Mucosa of stomach (tissue), 1 donor: ENCODE measurements around the gene KRTAP20-1.

Source experiments
- H3K27me3 ChIP-seq: one replicate; pipeline ENCODE4 v1.7.0; 2013; ENCODE audit warnings: mild to moderate bottlenecking, low read length; ENCODE audit not compliant: control insufficient read depth, insufficient read depth
- H3K36me3 ChIP-seq: one replicate; pipeline ENCODE4 v1.7.0; 2013; ENCODE audit warnings: low read length; ENCODE audit not compliant: control insufficient read depth, insufficient read depth
- H3K4me1 ChIP-seq: one replicate; pipeline ENCODE4 v1.7.0; 2013; ENCODE audit warnings: mild to moderate bottlenecking, low read length; ENCODE audit not compliant: control insufficient read depth, insufficient read depth
- H3K4me3 ChIP-seq: one replicate; pipeline ENCODE4 v1.7.0; 2013; ENCODE audit warnings: low read length
- H3K9ac ChIP-seq: one replicate; pipeline ENCODE4 v1.7.0; 2013; ENCODE audit warnings: mild to moderate bottlenecking, low read length, moderate library complexity
- H3K9me3 ChIP-seq: one replicate; pipeline ENCODE4 v1.7.0; 2013; ENCODE audit warnings: mild to moderate bottlenecking, low read length, moderate library complexity; ENCODE audit not compliant: control insufficient read depth
- donor health status: Pancreatic carcinoma.

KRTAP20-1 gene, protein sequence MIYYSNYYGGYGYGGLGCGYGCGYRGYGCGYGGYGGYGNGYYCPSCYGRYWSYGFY

DNA sequence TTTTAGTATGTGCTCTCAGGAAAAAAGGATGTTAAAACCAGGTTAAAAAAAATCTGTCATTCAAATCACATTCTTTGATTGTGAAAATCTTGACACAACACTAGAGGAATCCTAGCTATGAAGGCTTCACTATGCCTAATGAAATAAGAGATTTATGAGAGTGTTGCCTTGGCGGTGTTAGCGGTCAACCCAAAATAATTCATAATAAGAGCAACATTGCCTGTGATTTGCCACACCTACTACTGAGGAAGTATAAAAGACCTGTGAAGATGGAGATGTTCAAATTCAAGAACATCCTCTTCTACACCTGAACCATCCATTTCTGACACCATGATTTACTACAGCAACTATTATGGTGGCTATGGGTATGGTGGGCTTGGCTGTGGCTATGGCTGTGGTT, at the start of gene KRTAP20-1:
Gene KRTAP20-1 (plus strand): TSS at position 301 of the 400 bp plus-strand sequence. CDS start 30 bp downstream, at position 331.
- Histone ChIP-seq H3K27me3 (no peaks in the 10 kb centered on the region), H3K4me3 (no peak within 1 kb of the TSS)

DNA sequence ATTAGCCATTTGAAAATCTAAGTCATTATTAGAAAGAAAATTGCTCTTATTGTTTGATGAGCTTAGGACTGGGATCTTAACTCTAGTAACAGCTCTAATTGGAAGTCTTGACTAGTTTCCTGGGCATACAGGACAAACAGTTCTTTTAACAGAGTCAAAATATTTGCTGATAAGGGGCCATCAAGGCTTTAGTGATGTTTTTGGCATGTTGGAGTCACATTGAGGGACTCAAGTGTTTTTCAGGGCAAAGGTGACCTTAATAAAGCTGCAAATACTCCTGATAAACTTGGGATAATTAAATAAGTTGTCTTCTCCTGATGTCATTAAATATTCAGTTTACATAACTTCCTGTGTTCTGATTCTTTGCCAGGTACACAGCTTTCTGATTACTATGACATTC, 48.6 kb upstream of the KRTAP20-1 start:
- H3K9ac ChIP-seq: no peak overlapping the region

More for the DNA sequence above, at the start of gene KRTAP20-1:
- Histone ChIP-seq H3K9ac (no peak within 1 kb of the TSS), H3K9me3 (no peaks in the 10 kb centered on the region), H3K4me1 (no peaks in the 10 kb centered on the region), H3K36me3 (no peaks in the 10 kb centered on the region)

DNA sequence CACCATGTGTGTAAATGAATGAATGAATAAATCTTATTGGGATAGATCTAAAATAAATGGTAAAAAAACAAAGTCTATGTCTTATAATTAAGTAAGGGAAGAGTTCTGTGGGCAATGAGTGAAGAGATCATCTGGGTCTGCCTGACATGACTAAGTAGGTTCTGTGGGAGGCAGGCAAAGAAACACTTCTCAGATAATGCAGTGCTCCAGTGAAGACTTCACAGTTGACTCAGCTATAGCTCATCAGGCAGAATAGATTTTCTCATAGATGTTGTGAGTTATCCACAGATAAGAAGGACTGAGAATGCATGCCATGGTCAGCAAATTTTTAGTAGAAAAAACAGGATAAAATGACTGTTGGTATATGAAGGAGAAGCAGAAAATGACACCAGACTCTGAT, 38.5 kb upstream of the KRTAP20-1 start:
- Histone ChIP-seq H3K4me1 (no peaks in the 10 kb centered on the region), H3K36me3 (no peaks in the 10 kb centered on the region), H3K27me3 (no peaks in the 10 kb centered on the region), H3K9me3 (no peaks in the 10 kb centered on the region), H3K9ac (no peak overlapping the region), H3K4me3 (no peak overlapping the region)

More for the DNA sequence above, 48.6 kb upstream of the KRTAP20-1 start:
- Histone ChIP-seq H3K4me3 (no peak overlapping the region), H3K9me3 (no peaks in the 10 kb centered on the region), H3K27me3 (no peaks in the 10 kb centered on the region), H3K36me3 (no peaks in the 10 kb centered on the region), H3K4me1 (no peaks in the 10 kb centered on the region)

DNA sequence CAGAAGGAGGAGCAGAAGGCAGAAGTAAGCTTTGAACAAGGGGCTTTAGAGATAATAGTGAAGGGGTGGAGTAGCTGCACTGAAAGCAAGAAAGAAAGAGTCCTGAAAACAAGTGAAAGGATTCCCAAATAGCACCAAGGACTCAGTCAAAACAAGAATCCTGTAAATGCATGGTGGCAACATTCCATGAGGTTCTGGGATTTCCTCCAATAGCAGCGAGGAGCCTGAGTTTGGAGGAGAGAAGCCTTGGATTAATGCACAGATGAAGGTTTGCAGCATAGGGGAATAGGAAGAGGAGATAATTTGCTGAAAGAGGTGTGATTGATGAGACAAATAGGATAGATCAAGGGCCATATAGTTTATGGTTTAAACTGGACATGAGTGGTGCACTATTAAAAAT, 36.9 kb upstream of the KRTAP20-1 start:
- H3K27me3 ChIP-seq: no peaks in the 10 kb centered on the region
- no peaks in the 10 kb centered on the region for H3K9me3 ChIP-seq
- H3K36me3 ChIP-seq: no peaks in the 10 kb centered on the region
- H3K9ac ChIP-seq: no peak overlapping the region
- H3K4me3 ChIP-seq: no peak overlapping the region
- H3K4me1 ChIP-seq: no peaks in the 10 kb centered on the region

DNA sequence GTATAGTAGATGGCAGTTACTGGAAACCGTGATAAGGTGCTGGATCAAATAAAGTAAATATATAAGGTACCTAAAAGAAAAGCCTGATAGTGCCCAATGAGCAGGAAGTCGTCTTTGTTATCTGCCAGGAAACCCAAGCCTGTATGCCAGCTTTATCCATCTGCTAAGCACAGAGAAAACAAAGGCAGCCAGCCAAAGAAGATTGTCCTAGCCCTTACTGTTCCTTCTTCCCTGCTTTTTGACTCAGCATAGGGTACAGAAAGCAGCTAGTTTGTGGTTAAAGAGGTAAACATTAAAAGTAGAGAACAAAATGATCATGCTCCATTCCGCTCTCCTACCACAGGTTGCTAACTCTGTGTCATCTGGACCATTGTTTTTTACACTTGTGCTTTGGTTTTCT, 36.1 kb upstream of the KRTAP20-1 start:
- no peak overlapping the region for H3K4me3 ChIP-seq
- H3K4me1 ChIP-seq: no peaks in the 10 kb centered on the region
- no peaks in the 10 kb centered on the region for H3K36me3 ChIP-seq
- no peaks in the 10 kb centered on the region for H3K27me3 ChIP-seq
- H3K9ac ChIP-seq: no peak overlapping the region
- H3K9me3 ChIP-seq: no peaks in the 10 kb centered on the region

DNA sequence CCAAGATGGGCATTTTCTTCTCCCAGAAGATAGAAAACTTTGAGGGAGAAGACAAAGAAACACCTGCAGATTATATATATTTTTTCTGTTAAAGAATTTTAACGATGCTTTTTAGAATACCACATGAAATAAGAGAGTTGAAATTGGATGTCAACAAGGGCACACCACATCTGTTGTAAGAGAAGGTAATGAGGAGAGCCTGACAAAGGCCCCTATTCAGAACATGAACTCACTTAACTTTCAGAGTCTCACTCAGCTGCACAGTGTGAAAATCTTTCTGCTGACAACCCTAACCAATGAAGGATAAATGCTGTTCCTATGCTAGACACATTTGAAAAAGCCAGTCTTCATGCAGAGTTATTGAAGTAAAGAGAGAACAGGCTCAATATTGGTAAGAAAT, 33.4 kb upstream of the KRTAP20-1 start:
- H3K4me1 ChIP-seq: no peaks in the 10 kb centered on the region
- H3K36me3 ChIP-seq: no peaks in the 10 kb centered on the region
- H3K9me3 ChIP-seq: no peaks in the 10 kb centered on the region
- no peak overlapping the region for H3K9ac ChIP-seq
- no peak overlapping the region for H3K4me3 ChIP-seq
- no peaks in the 10 kb centered on the region for H3K27me3 ChIP-seq

DNA sequence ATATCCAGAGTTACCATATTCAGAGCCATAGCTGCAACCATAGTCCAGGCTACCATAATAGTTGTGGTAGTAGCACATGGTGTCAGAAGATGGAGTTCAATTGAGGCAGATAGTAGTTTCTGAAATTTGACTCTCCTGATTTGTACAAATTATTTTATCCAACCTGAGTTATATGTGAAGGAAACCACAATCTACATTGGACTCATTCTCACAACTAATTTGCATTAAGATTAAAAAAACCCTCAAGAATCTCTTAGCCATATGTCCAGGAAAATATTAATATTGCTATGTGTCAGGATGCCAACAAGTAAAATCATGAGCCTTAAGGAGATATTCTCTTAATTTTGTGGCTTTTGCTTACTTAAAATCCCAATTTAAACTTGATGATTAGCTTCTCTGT, 25.9 kb upstream of the KRTAP20-1 start, which contains the start of gene KRTAP22-2:
Gene KRTAP22-2 (minus strand): TSS at position 101 of the 400 bp plus-strand sequence.
- H3K27me3 ChIP-seq: no peaks in the 10 kb centered on the region
- no peak within 1 kb of the TSS for H3K9ac ChIP-seq
- H3K36me3 ChIP-seq: no peaks in the 10 kb centered on the region
- no peak within 1 kb of the TSS for H3K4me3 ChIP-seq
- no peaks in the 10 kb centered on the region for H3K9me3 ChIP-seq
- no peaks in the 10 kb centered on the region for H3K4me1 ChIP-seq

DNA sequence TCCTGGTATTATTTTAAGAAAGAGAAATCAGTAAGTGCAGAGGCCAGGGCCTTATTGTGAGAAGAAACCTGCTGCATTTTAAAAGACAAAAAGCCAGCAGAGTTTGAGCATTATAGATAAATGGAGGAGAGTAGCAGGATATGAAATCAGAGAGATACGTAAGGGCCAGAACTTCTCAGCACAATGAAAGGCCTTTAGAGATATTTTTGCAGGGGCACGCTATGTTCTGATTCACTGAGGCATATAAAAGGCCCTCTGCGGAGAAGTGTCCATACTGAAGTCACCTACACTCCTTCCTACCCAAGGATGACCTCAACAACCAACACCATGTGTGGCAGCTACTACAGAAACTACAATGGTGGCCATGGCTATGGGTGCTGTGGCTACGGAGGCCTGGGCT, 24.1 kb upstream of the KRTAP20-1 start, which contains the start of gene KRTAP6-3:
Gene KRTAP6-3 (plus strand): TSS at position 301 of the 400 bp plus-strand sequence. CDS start 6 bp downstream, at position 307.
- Histone ChIP-seq H3K36me3 (no peaks in the 10 kb centered on the region), H3K9me3 (no peaks in the 10 kb centered on the region), H3K9ac (no peak within 1 kb of the TSS), H3K4me1 (no peaks in the 10 kb centered on the region), H3K27me3 (no peaks in the 10 kb centered on the region), H3K4me3 (no peak within 1 kb of the TSS)

DNA sequence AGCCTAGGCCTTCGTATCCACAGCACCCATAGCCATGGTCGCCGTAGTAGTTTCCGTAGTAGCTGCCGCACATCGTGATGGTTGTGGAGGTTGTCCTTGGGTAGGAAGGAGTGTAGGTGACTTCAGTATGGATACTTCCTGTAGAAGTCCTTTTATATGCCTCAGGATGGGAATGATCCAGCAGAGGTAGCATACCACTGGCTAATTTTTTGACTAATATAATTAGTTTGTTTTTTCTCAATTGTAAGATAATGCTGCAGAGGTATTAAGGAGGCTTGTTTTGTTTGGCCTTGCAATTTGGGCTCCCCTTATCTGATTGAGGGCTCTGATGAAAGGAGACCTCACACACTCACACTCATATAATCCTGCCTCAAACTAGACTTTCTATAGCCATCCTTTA, 17.4 kb upstream of the KRTAP20-1 start, which contains the start of gene KRTAP6-2:
Gene KRTAP6-2 (minus strand): TSS at position 101 of the 400 bp plus-strand sequence. CDS start 28 bp downstream, at position 73.
- no peaks in the 10 kb centered on the region for H3K9me3 ChIP-seq
- H3K36me3 ChIP-seq: no peaks in the 10 kb centered on the region
- no peak within 1 kb of the TSS for H3K4me3 ChIP-seq
- no peaks in the 10 kb centered on the region for H3K4me1 ChIP-seq
- H3K27me3 ChIP-seq: no peaks in the 10 kb centered on the region
- H3K9ac ChIP-seq: no peak within 1 kb of the TSS

DNA sequence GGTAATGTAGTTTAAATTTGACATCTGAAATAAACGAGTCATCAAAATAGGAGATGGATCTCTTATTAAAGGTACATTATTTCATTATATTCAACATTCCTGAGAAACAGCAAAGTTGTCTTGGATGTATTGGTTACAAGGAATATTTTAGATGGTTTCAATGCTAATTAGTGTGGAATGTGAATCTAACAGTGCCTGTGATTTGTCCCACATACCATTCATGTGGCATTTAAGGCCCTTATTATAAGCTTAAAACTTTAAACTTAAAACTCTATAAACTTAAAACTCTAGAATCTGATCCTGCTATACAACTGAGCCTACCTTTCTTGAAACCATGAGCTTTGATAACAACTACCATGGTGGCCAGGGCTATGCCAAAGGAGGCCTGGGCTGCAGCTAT, 15.4 kb upstream of the KRTAP20-1 start, which contains the start of gene KRTAP22-1:
Gene KRTAP22-1 (plus strand): TSS at position 301 of the 400 bp plus-strand sequence.
- no peak within 1 kb of the TSS for H3K4me3 ChIP-seq
- no peaks in the 10 kb centered on the region for H3K36me3 ChIP-seq
- no peaks in the 10 kb centered on the region for H3K27me3 ChIP-seq
- no peaks in the 10 kb centered on the region for H3K4me1 ChIP-seq
- no peak within 1 kb of the TSS for H3K9ac ChIP-seq
- no peaks in the 10 kb centered on the region for H3K9me3 ChIP-seq

DNA sequence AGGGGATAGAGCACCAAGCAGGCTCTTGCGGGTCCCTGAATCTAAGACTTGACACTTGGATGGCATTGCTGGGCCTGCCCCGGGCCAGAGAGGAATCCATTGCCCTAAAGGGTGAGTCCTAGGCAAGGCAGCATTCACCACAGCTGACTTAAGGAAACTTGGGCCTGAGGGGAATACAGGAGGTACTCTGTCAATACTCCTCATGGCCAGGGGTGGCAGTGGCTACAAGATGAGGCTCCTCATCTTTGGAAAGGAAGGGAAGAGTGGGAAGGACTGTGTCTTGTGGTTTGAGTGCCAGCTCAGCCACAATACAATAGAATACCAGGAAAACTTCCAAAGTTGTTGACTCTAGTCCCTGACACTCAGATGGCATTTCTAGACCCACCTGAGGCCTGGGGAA, 10.3 kb upstream of the KRTAP20-1 start:
- H3K9me3 ChIP-seq: no peaks in the 10 kb centered on the region
- H3K36me3 ChIP-seq: no peaks in the 10 kb centered on the region
- H3K9ac ChIP-seq: no peak overlapping the region
- no peak overlapping the region for H3K4me3 ChIP-seq
- no peaks in the 10 kb centered on the region for H3K27me3 ChIP-seq
- no peaks in the 10 kb centered on the region for H3K4me1 ChIP-seq

DNA sequence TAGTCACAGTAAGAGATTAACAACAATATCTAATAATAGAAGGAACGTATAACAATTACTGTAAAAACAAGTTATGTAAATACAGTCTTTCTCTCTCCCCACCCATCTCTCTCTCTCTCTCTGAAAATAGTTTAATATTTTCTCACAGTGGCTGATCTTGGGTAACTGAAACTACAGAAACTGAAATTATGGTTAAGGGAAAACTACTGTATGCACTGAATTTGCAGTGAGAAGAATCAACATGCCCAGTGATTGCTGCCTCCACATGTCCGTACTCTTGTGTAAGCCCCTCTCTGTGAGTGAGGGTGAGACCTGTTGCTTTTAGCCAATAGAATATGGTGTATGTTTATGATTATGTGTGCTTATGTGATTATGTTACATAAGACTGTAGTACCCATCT, 4.1 kb upstream of the KRTAP20-1 start:
- H3K27me3 ChIP-seq: no peaks in the 10 kb centered on the region
- H3K4me1 ChIP-seq: no peaks in the 10 kb centered on the region
- no peaks in the 10 kb centered on the region for H3K36me3 ChIP-seq
- H3K9me3 ChIP-seq: no peaks in the 10 kb centered on the region
- no peak overlapping the region for H3K4me3 ChIP-seq
- no peak overlapping the region for H3K9ac ChIP-seq

DNA sequence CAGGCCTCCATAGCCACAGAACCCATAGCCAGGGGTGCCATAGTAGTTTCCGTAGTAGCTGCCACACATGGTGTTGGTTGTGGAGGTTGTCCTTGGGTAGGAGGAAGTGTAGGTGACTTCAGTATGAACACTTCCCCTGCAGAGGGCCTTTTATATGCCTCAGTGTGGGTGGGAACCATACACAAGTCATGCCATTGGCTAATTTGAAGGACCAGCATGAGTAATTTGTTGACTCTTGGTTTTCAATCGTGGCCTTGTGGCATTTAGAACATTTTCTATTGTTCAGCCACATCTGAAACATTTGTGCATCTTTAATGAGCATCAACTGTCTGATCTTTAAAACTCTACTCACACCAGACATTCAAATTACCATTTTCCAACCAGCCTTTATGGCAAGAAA, 2.4 kb upstream of the KRTAP20-1 start, which contains the start of gene KRTAP6-1:
Gene KRTAP6-1 (minus strand): TSS at position 95 of the 400 bp plus-strand sequence. CDS start 26 bp downstream, at position 69.
- Histone ChIP-seq H3K36me3 (no peaks in the 10 kb centered on the region), H3K27me3 (no peaks in the 10 kb centered on the region), H3K9me3 (no peaks in the 10 kb centered on the region), H3K9ac (no peak within 1 kb of the TSS), H3K4me1 (no peaks in the 10 kb centered on the region), H3K4me3 (no peak within 1 kb of the TSS)
